Lung (tissue), 12 donors: ENCODE results near the gene FBLN5. TPM values are rescaled to one million over a fixed set of nuclear protein-coding genes. Genes with fewer than 3 reads are reported as not detected.

Source experiments
- ATAC-seq: fragments of 200-7000 bp; cut with Tn5 transposase; one replicate; pipeline ENCODE4 v1.9.1; 2020; ENCODE audit warnings: moderate number of reproducible peaks; ENCODE audit not compliant: insufficient read depth, low FRiP score
- DNase-seq, 3 donors: peaks; one replicate each; pipeline ENCODE4 v3.0.0-alpha.2; 2013 to 2017
- H3K27ac ChIP-seq, 2 donors: one replicate each; pipeline ENCODE4 v1.5.1; 2013; ENCODE audit warnings: mild to moderate bottlenecking in 2 of 2, moderate library complexity in 2 of 2, control low read depth in 1 of 2, inconsistent platforms in 1 of 2, low read depth in 1 of 2, low read length in 1 of 2
- H3K27me3 ChIP-seq, 3 donors: one replicate each; pipeline ENCODE4 v1.5.1; 2013; ENCODE audit warnings: low read length in 2 of 3; ENCODE audit not compliant: control insufficient read depth in 3 of 3, insufficient read depth in 3 of 3
- H3K36me3 ChIP-seq, 4 donors: one replicate each; pipeline ENCODE4 v1.5.1; 2013; ENCODE audit warnings: low read length in 4 of 4, mild to moderate bottlenecking in 1 of 4, moderate library complexity in 1 of 4; ENCODE audit not compliant: control insufficient read depth in 4 of 4, insufficient read depth in 4 of 4
- H3K4me1 ChIP-seq, 5 donors: one replicate each; pipeline ENCODE4 v1.5.1; 2013; ENCODE audit warnings: low read length in 5 of 5, mild to moderate bottlenecking in 2 of 5, moderate library complexity in 1 of 5; ENCODE audit not compliant: control insufficient read depth in 5 of 5, insufficient read depth in 5 of 5
- H3K4me3 ChIP-seq: one replicate; pipeline ENCODE4 v1.5.1; 2013; ENCODE audit warnings: mild to moderate bottlenecking, control low read depth, moderate library complexity
- H3K9ac ChIP-seq, 2 donors: one replicate each; pipeline ENCODE4 v1.5.1; 2013; ENCODE audit warnings: low read length in 2 of 2, control low read depth in 1 of 2; ENCODE audit not compliant: insufficient read depth in 1 of 2
- H3K9me3 ChIP-seq, 4 donors: one replicate each; pipeline ENCODE4 v1.5.1; 2013; ENCODE audit warnings: low read length in 3 of 4, mild to moderate bottlenecking in 1 of 4, moderate library complexity in 1 of 4; ENCODE audit not compliant: control insufficient read depth in 4 of 4, insufficient read depth in 3 of 4
- WGBS, 2 donors: extraction: QIAGEN DNeasy Blood & Tissue Kit; methylation state at CpG; one replicate each; pipeline ENCODE4 v1.1.7; 2013; 5-methylcytosine and 5-hydroxymethylcytosine counted together
- polyA plus RNA-seq, 2 donors: library from polyadenylated mRNA; stranded (reverse); fragments of 200-250 nt; gene quantifications; one replicate each; pipeline ENCODE4 v1.2.1, GENCODE V29; 2013
- total RNA-seq, 2 donors: library from RNA; depleted of rRNA in 1 of 2; stranded (reverse); fragments of >200 nt in 1 of 2; gene quantifications; one replicate each; pipeline ENCODE4 v1.2.1, GENCODE V29; 2014 to 2021
- TF ChIP-seq, protein P1 (sequence below): IDR thresholded peaks from 2 replicates; pipeline ENCODE4 v1.5.1; 2012; ENCODE audit warnings: mild to moderate bottlenecking; ENCODE audit errors: control extremely low read depth, extremely low read depth
- donor health status: control.
- donor health status: control.
- donor health status: Bipolar disorder and iron deficiency.
- donor health status: healthy.
- donor health status: DM: yes; HTN: yes; CAD: no.

FBLN5 gene
- total and polyA plus RNA-seq, 4 donors: 43.1 to 83.0 (median 72.0) TPM

DNA sequence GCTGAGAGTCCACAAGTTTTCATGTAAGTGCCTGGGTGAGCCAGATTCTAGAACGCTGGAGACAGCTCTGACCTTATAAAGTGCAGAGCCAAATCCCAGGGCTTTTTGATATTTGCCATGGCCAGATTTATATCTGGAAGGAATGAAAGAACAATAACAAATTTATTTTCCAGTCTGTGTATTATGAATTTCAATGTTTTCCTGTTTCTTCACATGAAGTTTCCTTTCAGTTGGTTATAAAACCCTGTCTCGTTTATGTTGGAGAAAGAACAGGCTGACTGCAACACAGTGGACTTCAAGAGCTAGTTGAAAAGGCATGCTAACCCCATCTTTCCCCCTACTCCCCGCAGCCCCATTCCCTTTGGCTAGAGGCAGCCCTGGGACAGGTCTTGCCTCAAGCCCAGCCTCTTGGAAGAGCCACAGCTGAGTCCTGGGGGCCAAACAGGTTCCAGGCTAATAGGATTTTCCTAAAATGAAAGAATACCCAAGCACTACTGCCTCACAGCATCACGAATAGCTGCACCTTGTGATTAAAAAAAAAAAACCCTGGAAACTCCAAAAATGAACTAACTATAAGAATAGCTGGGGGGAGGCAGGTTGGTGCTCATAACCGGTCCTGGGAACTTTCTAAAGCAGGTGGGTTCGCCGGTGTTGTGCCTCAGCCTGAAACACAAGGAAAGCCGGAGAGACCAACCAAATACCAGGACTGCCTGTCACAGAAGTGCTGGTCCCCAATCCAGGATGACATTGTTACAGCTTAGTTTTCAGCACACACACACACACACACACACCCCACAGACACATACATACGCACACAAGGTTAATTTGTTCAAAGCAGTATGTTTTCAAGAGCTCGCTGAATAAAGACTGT, 1.5 kb downstream of the FBLN5 start:
- TF ChIP-seq, protein P1, sequence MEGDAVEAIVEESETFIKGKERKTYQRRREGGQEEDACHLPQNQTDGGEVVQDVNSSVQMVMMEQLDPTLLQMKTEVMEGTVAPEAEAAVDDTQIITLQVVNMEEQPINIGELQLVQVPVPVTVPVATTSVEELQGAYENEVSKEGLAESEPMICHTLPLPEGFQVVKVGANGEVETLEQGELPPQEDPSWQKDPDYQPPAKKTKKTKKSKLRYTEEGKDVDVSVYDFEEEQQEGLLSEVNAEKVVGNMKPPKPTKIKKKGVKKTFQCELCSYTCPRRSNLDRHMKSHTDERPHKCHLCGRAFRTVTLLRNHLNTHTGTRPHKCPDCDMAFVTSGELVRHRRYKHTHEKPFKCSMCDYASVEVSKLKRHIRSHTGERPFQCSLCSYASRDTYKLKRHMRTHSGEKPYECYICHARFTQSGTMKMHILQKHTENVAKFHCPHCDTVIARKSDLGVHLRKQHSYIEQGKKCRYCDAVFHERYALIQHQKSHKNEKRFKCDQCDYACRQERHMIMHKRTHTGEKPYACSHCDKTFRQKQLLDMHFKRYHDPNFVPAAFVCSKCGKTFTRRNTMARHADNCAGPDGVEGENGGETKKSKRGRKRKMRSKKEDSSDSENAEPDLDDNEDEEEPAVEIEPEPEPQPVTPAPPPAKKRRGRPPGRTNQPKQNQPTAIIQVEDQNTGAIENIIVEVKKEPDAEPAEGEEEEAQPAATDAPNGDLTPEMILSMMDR: no peak
- Histone ChIP-seq H3K4me3 (peak overlapping the region; percentile 38), H3K27me3 (no peaks in the 10 kb centered on the region), H3K9ac (peak overlapping the region in 1 of 2 donors; percentile 86), H3K4me1 (peaks cover 0 to 22% (median 5%) of the 10 kb centered on the region in 5 donors), H3K27ac (peak overlapping the region in 1 of 2 donors; percentile 56), H3K36me3 (no peaks in the 10 kb centered on the region), H3K9me3 (no peaks in the 10 kb centered on the region)
- DNase-seq: peak; percentile 24 to 50 (median 42)
- ATAC-seq: no peak
- WGBS, 2 donors: 45 to 50% methylated on average over 10 of the region's 10 CpGs

DNA sequence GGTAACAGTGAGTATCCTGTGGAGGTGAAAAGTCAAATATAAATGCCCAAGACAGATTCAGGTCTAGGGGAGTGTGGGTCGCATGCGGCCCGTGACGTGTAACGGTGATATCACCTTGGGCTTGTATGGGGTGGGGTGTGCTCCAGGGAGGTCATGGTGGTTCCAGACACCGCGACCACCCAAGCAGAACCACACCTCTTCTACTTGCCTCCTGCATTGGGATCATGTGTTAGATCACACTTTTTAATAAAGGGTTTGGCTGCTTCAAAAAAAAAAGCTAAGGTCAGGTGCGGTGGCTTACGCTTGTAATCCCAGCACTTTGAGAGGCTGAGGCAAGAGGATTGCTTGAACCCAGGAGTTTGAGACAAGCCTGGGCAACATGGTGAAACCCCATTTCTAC, 4.5 kb downstream of the FBLN5 start:
- TF ChIP-seq, protein P1: no peak
- Histone ChIP-seq H3K36me3 (peaks cover 0 to 9% (median 3%) of the 10 kb centered on the region in 4 donors), H3K9me3 (no peaks in the 10 kb centered on the region), H3K27me3 (no peaks in the 10 kb centered on the region), H3K4me3 (no peak overlapping the region), H3K9ac (no peak overlapping the region), H3K4me1 (peaks cover 0 to 17% (median 5%) of the 10 kb centered on the region in 5 donors), H3K27ac (no peak overlapping the region)
- DNase-seq: no peak
- 91 to 96% methylated on average over 9 of the region's 9 CpGs for WGBS, 2 donors
- ATAC-seq: no peak

DNA sequence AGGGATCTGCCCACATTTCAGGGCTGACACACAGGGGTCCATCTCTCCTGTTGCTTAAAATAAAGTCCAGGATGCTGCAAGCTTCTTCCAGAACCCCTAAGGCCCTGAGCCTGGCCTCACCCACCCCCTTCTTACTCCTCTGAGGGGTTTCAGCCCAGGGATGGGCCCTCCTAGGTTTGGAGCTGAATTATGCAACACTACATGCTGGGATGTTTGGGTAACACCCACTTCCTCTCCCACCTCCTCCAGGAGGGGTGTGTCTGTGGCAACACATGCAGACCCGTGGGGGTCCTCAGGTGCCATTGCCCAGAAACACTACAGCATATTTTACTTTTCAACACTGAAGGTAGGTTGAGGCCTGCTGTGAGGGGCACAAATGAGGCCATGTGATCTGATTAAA, 5.4 kb downstream of the FBLN5 start:
- Histone ChIP-seq H3K4me3 (no peak overlapping the region), H3K4me1 (peaks cover 0 to 16% (median 5%) of the 10 kb centered on the region in 5 donors), H3K36me3 (peaks cover 0 to 11% (median 5%) of the 10 kb centered on the region in 4 donors), H3K27ac (no peak overlapping the region), H3K9ac (no peak overlapping the region), H3K27me3 (no peaks in the 10 kb centered on the region), H3K9me3 (no peaks in the 10 kb centered on the region)
- DNase-seq: no peak
- 6 to 36% methylated on average over 1 of the region's 1 CpG for WGBS, 2 donors
- ATAC-seq: no peak
- TF ChIP-seq, protein P1: no peak
